Peyer's patch (tissue), 4 donors: ENCODE data around the gene TFIP11. TPM values are rescaled to one million over a fixed set of nuclear protein-coding genes. Genes with fewer than 3 reads are reported as not detected.

Experiments used
- DNase-seq, 3 donors: peaks; one replicate each; pipeline ENCODE4 v3.0.0-alpha.2; 2017 to 2019
- H3K27ac ChIP-seq, 4 donors: fragments of 200-600 bp; sonication (generic); one replicate each; pipeline ENCODE4 v1.5.1; 2016 to 2019
- H3K27me3 ChIP-seq, 2 donors: fragments of 200-600 bp; sonication (generic); one replicate each; pipeline ENCODE4 v1.5.1; 2019
- H3K36me3 ChIP-seq, 3 donors: fragments of 200-600 bp; sonication (generic); one replicate each; pipeline ENCODE4 v1.5.1; 2016 to 2019
- H3K4me1 ChIP-seq, 4 donors: fragments of 200-600 bp; sonication (generic); one replicate each; pipeline ENCODE4 v1.5.1; 2016 to 2019
- H3K4me3 ChIP-seq, 4 donors: fragments of 200-600 bp; sonication (generic); 1 replicate in 3 of 4; 2 replicates in 1 of 4; pipeline ENCODE4 v1.5.1; 2016 to 2019; ENCODE audit warnings: mild to moderate bottlenecking in 1 of 4
- H3K9me3 ChIP-seq, 4 donors: fragments of 200-600 bp; sonication (generic); one replicate each; pipeline ENCODE4 v1.5.1; 2016 to 2019; ENCODE audit warnings: mild to moderate bottlenecking in 1 of 4
- CTCF ChIP-seq, 6 experiments: fragments of 450-650 bp in 4 of 6; fragments of 200-600 bp in 2 of 6; sonication (generic) in 1 of 6; IDR thresholded peaks; one replicate each; pipeline ENCODE4 v1.5.1; 2017 to 2019; ENCODE audit warnings: antibody characterized with exemption in 6 of 6, mild to moderate bottlenecking in 3 of 6, moderate library complexity in 1 of 6
- POLR2A ChIP-seq, 2 donors: fragments of 450-650 bp; IDR thresholded peaks; one replicate each; pipeline ENCODE4 v1.5.1; 2017; ENCODE audit warnings: antibody characterized with exemption in 2 of 2, mild to moderate bottlenecking in 2 of 2, moderate library complexity in 2 of 2
- total RNA-seq, 4 donors: library from RNA; depleted of rRNA; stranded (reverse); fragments of >200 nt; gene quantifications; one replicate each; pipeline ENCODE4 v1.1.0, GENCODE V29; 2016

The TFIP11 gene
- total RNA-seq, 4 donors from 2014 or later, result 24.0 to 46.2 (median 30.8) TPM

GRCh38 chr22:26496456-26496855, 15.8 kb downstream of the TFIP11 start:
- no peak overlapping the region for H3K27ac ChIP-seq
- no peak overlapping the region for H3K4me3 ChIP-seq
- H3K36me3 ChIP-seq, result peaks cover 0 to 98% (median 8%) of the 10 kb centered on the region in 3 donors
- H3K9me3 ChIP-seq, result no peaks in the 10 kb centered on the region
- no peak for TF ChIP-seq POLR2A (IDR thresholded peaks at IDR 0.05)
- no peak for TF ChIP-seq CTCF (IDR thresholded peaks at IDR 0.05)
- H3K27me3 ChIP-seq, result no peaks in the 10 kb centered on the region
- no peaks in the 10 kb centered on the region for H3K4me1 ChIP-seq
- DNase-seq, result no peak

DNA sequence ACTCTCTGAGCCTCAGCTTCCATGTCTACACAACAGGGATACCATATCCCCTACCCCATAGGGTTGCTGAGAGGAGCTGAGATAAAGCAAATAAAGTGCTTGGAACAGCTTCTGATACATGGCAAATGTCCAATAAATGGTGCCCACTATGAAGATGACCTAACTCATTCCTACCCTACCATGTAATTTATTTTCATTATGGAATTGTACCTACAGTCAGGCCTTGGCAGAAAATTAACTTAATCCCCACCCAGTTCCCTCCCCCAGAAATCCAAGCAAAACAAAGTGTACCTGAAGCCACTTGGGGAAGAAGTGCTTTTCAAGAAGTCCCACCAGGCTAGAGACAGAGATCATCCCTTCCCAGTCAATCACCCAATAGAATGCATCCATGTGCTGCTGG, 17.8 kb downstream of the TFIP11 start:
- H3K4me3 ChIP-seq, result no peak overlapping the region
- H3K4me1 ChIP-seq, result no peaks in the 10 kb centered on the region
- DNase-seq, result no peak
- no peak for TF ChIP-seq POLR2A (IDR thresholded peaks at IDR 0.05)
- TF ChIP-seq CTCF (IDR thresholded peaks at IDR 0.05), result no peak
- no peak overlapping the region for H3K27ac ChIP-seq
- no peaks in the 10 kb centered on the region for H3K9me3 ChIP-seq
- H3K36me3 ChIP-seq, result peaks cover 0 to 97% (median 8%) of the 10 kb centered on the region in 3 donors
- no peaks in the 10 kb centered on the region for H3K27me3 ChIP-seq

- no peak overlapping the region for H3K4me3 ChIP-seq
- H3K27me3 ChIP-seq, result no peaks in the 10 kb centered on the region
- no peaks in the 10 kb centered on the region for H3K9me3 ChIP-seq
- peaks cover 0 to 97% (median 0%) of the 10 kb centered on the region in 3 donors for H3K36me3 ChIP-seq
- H3K27ac ChIP-seq, result no peak overlapping the region
- no peak for DNase-seq
- no peak for TF ChIP-seq POLR2A (IDR thresholded peaks at IDR 0.05)
- no peak for TF ChIP-seq CTCF (IDR thresholded peaks at IDR 0.05)
- H3K4me1 ChIP-seq, result no peaks in the 10 kb centered on the region
Measured at GRCh38 chr22:26492220-26492619, 20.1 kb downstream of the TFIP11 start.

DNA sequence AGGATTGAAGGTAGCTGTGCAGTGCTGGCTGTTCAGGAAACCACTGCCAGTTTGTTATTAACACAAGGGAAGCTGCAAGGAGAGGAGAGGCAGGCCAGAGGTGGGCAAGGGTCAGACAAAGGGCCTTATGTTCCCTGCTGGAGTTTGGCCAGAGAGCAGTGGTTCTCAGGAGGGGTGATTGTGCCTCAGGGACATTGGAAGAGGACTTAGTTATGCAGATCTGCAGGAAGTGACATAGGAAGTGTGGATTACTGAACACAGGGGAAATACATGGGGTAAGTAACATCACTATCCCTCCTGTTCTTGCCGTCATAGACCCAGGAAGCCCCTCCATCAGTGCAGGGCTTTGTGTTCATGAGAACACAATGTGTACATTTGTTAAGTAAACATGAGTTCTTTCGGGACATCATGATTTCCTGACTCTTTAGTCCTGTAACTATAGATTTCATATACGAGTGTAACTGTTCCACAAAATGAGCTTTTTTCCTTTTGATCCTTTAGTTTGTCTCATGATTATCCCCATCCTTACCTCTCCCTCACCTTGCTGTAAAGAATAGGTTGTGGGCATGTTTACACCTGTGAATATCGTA, 22.7 kb downstream of the TFIP11 start:
- Histone ChIP-seq H3K27me3 (no peaks in the 10 kb centered on the region), H3K4me3 (no peak overlapping the region), H3K4me1 (peaks cover 0 to 8% (median 3%) of the 10 kb centered on the region in 4 donors), H3K36me3 (peaks cover 0 to 73% (median 0%) of the 10 kb centered on the region in 3 donors), H3K27ac (no peak overlapping the region), H3K9me3 (no peaks in the 10 kb centered on the region)
- no peak for DNase-seq
- no peak for TF ChIP-seq POLR2A (IDR thresholded peaks at IDR 0.05)
- no peak for TF ChIP-seq CTCF (IDR thresholded peaks at IDR 0.05)

DNA sequence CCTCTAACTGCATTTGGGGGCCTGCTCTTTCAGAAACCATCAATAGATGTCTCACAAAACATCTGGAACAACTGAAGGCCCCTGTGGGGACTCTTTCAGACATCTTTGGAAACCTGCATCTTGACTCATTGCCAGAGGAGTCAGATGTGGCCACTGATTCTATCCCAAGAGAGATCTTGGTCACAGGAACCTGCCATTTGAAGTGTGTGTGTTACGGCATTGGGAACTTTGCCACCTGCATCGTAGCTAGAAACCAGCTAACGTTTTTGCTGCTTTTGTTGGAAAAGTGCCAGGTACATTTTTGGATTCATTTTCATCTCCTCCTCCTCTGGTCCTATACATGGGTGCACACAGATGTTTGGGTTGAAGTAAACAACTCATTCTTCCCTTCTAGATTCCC, 24.3 kb downstream of the TFIP11 start:
- H3K9me3 ChIP-seq, result no peaks in the 10 kb centered on the region
- no peaks in the 10 kb centered on the region for H3K27me3 ChIP-seq
- H3K36me3 ChIP-seq, result peaks cover 0 to 58% (median 0%) of the 10 kb centered on the region in 3 donors
- no peak overlapping the region for H3K27ac ChIP-seq
- no peak overlapping the region for H3K4me3 ChIP-seq
- TF ChIP-seq POLR2A (IDR thresholded peaks at IDR 0.05), result no peak
- peaks cover 0 to 15% (median 8%) of the 10 kb centered on the region in 4 donors for H3K4me1 ChIP-seq
- DNase-seq, result no peak

- Histone ChIP-seq H3K27ac (no peak overlapping the region), H3K27me3 (no peaks in the 10 kb centered on the region), H3K4me3 (no peak overlapping the region), H3K36me3 (peaks cover 0 to 42% (median 0%) of the 10 kb centered on the region in 3 donors), H3K9me3 (no peaks in the 10 kb centered on the region), H3K4me1 (peaks cover 0 to 30% (median 16%) of the 10 kb centered on the region in 4 donors)
- TF ChIP-seq CTCF (IDR thresholded peaks at IDR 0.05) (no peak), POLR2A (IDR thresholded peaks at IDR 0.05) (no peak)
- no peak for DNase-seq
Measured at GRCh38 chr22:26486394-26486793, 25.9 kb downstream of the TFIP11 start.
